ENCODE data around the gene DDX3X. TPM values are rescaled to one million over a fixed set of nuclear protein-coding genes. Genes with fewer than 3 reads are reported as not detected.
A peak's percentile ranks its signal among the peaks of the same experiment; 100 is the strongest.
"Not testable (repeated sequence)": the region's sequence is repeated elsewhere in the genome, so short reads cannot be mapped to it uniquely, and the experiment has no call there.

The DDX3X gene
- total RNA-seq (2014; rRNA removed; shearing (Covaris generic)) = 98.1 and 156 TPM in 2 replicates

DNA sequence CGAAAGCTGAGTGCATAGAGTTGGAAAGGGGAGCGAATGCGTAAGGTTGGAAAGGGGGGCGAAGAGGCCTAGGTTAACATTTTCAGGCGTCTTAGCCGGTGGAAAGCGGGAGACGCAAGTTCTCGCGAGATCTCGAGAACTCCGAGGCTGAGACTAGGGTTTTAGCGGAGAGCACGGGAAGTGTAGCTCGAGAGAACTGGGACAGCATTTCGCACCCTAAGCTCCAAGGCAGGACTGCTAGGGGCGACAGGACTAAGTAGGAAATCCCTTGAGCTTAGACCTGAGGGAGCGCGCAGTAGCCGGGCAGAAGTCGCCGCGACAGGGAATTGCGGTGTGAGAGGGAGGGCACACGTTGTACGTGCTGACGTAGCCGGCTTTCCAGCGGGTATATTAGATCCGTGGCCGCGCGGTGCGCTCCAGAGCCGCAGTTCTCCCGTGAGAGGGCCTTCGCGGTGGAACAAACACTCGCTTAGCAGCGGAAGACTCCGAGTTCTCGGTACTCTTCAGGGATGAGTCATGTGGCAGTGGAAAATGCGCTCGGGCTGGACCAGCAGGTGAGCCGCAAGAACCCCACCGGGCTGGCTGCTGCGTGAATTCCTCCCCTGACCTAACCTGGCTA lies at the start of gene DDX3X:
DDX3X (plus strand) TSS at position 419 of the 619 bp plus-strand sequence; CDS start at position 510, 91 bp downstream.
- peak; percentile 87 for DNase-seq (ENCODE audit: low spot score)
- in situ Hi-C loops (cut with HindIII; ENCODE audit: low sequenced_read_pairs) = no loop called here

DNA sequence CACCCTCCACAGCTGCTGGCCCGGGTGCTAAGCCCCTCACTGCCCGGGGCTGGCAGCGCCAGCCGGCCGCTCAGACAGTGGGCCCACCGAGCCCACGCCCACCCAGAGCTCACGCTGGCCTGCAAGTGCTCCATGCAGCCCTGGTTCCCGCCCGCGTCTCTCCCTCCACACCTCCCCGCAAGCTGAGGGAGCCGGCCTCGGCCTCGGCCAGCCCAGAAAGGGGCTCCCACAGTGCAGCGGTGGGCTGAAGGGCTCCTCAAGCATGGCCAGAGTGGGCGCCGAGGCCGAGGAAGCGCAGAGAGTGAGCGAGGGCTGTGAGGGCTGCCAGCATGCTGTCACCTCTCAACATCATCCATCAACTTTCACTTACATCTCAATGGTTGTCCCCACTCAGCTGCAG lies 48.0 kb upstream of the DDX3X start:
- in situ Hi-C loops (cut with HindIII; ENCODE audit: low sequenced_read_pairs); DNase-seq (ENCODE audit: low spot score): not testable (repeated sequence)

DNA sequence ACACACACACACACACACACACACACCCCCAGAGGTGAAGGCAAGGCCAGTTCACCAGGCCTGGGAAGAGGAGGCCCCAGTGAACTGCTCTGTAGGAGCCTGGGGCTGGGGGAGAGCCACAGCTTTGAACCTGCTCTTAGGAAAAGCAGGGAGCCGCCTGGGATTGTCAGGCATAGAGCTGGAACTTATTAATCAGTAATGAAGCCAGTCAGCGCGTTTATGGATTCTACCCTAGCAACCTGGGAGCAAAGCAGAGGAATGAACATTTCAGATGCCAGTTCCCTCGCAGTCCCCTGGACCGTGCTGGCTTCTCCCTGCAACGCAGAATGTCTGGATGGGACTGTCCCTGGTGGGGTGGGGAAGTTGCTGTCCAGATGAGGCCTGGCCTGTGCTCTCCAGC lies 45.3 kb upstream of the DDX3X start:
- in situ Hi-C loops (cut with HindIII; ENCODE audit: low sequenced_read_pairs) = no loop called here
- no peak for DNase-seq (ENCODE audit: low spot score)

DNA sequence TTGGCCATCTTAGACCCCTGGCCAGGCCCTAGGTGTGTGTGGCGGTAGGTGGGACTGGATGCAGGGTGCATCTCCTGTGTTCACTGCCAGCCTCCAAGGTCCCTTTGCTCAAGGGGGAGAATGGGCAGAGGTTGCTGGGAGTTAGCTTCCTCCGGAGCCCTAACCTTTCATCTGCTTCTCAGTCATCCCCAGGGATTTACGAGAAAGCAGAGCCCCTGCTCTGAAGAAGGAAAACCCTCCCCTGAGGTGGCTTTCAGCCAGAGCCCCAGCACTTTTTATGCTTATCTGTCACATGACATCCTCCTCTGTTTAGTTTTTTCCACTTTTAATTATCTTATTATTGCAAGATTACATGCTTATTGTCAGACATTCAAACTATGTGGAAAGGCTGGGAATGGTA lies 44.9 kb upstream of the DDX3X start:
- in situ Hi-C loops (cut with HindIII; ENCODE audit: low sequenced_read_pairs) = no loop called here
- no peak for DNase-seq (ENCODE audit: low spot score)

DNA sequence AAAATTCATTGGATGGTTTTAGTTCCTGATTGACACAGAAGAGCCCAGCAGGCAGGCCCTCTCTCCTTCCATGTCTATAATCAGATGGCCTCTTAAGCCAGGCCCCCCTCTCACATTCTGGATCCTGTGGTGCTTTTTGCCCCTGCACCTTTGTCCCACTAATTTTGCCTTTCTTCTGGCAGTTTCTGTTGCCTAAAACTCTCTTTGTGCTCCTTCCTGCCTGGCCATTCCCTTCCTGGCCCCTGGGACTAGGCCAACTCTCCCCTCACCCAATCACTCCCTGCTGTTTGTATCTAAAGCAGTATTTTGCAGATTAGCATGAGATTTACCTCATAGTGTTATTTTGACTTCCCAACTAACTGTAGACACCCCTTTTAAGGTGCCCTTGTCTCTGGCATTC lies 42.7 kb upstream of the DDX3X start:
- DNase-seq (ENCODE audit: low spot score) = no peak
- in situ Hi-C loops (cut with HindIII; ENCODE audit: low sequenced_read_pairs) = no loop called here

DNA sequence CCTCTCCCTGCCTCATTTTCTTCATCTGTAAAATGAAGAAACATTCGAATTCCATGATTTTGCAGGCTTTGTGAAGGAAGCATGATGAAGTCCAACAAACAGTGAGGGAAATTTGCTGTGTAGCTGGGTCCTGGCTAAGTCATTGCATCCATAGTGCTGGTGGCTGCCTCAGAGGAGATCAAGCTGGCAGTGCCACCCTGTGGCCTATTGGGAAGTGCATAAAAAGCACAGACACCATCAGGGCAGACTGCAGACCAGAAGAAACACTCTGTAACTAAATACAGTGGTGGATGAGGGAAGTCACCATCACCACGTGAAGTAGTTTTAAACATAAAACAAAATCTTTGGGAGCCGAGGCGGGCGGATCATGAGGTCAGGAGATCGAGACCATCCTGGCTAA lies 40.7 kb upstream of the DDX3X start:
- in situ Hi-C loops (cut with HindIII; ENCODE audit: low sequenced_read_pairs) = no loop called here

DNA sequence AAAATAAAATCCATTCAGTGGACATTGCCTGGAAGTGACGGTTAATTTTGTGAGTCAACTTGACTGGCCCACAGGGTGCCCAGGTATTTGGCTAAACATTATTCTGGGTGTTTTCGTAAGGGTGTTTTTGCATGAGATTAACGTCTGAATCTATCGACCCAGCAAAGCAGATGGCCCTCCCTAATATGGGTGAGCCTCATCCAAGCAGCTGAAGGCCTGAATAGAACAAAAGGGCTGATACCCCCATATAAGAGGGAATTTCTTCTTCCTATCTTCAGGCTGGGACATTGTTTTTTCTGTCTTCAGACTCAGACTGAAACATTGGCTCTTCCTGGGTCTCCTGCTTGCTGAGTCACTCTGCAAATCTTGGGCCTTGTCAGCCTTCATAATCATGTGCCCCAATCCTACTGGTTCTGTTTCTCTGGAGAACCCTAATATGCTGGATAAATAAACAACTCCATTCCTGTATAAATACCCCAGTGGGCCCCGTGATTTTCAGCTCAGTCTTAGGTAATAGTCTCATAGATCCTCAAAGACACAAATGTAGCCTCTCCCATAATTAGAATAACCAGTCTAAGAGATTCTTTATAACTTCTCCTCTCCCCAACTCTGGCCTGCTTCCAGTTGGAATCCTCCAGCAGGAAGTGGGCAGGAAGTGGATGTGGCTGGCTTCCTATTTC lies 33.1 kb upstream of the DDX3X start:
- in situ Hi-C loops (cut with HindIII; ENCODE audit: low sequenced_read_pairs) = no loop called here
- DNase-seq (ENCODE audit: low spot score) = no peak

More for the DNA sequence above, 40.7 kb upstream of the DDX3X start:
- peak; percentile 2 for DNase-seq (ENCODE audit: low spot score)

DNA sequence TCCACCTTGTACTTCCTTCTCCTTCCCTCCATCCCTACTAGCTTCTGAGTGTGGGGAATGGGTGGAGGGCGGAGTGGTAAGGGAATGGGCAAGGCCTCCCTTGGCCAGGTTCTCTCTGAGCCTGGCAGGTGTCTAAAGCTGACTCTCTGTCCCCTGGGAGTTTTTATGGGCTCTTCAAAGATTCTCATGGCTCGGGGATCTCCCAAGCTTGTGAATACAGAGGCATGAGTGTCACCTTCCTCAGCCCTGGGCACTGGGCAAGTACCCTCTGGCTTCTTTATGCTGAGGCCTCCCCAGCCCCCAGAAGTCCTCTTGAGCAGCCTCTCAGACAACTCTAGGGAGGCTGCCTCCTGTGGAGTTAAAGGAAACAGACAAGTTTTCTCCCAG lies 32.5 kb upstream of the DDX3X start:
- in situ Hi-C loops (cut with HindIII; ENCODE audit: low sequenced_read_pairs) = no loop called here
- DNase-seq (ENCODE audit: low spot score) = no peak

DNA sequence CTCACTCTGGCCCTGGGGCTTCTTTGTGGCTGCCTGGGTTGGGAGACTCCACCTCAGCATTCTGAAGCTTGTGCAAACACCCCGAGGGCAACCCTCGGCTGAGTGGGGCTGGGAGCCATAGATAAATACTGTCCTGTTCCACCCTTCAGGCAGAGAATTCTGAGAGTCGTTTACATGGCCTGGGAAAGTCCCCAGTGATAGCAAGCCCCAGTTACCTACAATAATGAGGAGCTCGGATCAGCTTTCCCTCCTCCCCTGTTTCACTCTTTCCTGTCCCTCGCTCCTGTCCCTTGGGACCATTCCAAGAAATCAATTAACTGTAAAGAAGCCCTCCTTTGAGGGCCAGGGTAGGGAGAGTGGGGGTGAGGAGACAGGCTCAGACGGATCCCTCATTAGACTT lies 31.6 kb upstream of the DDX3X start:
- in situ Hi-C loops (cut with HindIII; ENCODE audit: low sequenced_read_pairs) = no loop called here
- DNase-seq (ENCODE audit: low spot score) = no peak

DNA sequence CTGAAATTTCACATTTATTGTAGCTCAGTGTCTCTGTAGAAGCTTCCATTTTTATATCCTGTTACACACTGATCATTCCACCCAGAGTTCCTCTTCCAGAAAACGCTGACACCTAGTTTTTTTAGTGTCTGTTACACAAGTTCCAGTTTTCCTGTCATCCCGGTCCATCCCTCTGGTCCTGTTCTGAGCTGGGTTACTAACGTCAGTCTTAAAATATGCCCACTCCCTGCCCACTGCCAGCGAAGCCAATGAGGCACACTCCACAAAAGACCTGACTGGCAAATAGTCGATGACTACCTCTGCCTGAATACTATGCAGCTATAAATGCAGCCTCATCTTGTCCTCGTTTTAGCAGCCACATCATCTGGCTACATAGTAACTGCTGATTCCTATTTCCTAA lies 30.9 kb upstream of the DDX3X start:
- in situ Hi-C loops (cut with HindIII; ENCODE audit: low sequenced_read_pairs) = no loop called here
- no peak for DNase-seq (ENCODE audit: low spot score)

DNA sequence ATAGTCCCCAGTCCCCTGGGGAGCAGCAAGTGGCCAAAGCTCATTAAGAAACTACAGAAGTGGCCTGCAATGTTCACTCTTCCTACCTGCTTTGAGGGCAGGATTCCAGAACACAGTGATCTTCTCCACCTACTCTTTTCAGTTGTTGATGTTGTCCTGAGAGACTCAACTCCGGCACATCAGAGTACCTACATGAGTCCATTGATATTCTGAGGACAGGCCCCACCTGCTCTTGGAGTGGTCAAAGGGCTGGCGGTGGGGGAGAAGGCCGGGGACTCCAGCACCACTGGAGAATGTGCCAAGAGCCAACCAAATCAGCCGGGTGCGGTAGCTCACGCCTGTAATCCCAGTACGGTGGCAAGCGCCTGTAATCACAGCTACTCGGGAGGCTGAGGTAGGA lies 29.8 kb upstream of the DDX3X start:
- in situ Hi-C loops (cut with HindIII; ENCODE audit: low sequenced_read_pairs) = no loop called here
- DNase-seq (ENCODE audit: low spot score) = no peak

DNA sequence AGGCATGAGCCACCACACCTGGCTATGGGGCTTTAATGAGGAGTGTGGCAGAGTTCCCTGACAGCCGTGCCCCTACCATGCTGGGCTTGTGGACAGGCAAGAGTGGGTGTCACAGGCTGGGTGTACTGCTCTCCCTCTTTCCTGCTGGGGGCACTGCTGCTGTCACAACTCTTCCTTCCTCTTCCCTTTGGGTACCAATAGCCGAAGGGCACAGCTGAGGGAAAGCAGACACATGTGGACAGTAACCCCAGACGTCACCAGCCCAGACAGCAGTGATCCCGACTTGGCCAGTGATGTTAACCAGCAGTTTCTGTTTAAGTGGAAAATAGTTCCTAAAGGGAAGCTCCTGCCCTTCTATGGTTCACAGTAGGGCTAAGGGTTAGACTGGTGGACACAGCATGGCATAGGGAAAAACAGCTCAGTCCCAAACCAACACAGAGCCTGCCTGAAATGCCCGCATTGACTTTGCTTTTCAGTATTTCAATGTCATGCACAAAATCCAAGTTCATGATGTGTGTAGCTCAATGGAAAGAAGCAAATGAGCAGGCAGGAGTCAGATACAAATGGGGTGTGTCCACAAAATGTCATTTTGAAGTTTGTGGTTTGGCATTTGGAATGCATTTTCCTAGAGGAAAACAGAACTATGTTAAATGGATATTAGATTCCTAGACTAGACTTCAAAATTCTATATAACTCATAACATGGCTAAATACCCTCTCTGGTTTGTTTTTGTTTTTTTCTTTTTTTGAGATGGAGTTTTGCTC lies 24.9 kb upstream of the DDX3X start:
- in situ Hi-C loops (cut with HindIII; ENCODE audit: low sequenced_read_pairs) = no loop called here
- no peak for DNase-seq (ENCODE audit: low spot score)

DNA sequence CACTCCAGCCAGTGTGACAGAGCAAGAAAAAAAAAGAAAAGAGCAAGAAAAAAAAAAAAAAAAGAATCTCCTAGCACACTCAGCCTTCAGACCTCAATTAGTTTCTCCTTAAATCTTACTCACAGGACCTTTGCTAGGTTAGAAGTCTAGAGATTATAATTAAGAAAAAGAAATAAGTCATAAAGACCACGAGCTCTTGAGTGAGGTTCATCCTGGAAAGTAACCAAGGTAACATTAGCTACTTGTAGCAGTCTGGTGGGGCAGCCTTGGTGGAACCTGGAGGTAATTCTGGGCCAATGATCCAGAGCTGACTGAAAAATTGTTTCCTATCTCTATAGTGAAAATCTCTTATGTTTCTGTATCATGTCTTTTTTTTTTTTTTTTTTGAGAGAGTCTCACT lies 21.2 kb upstream of the DDX3X start:
- in situ Hi-C loops (cut with HindIII; ENCODE audit: low sequenced_read_pairs) = no loop called here
- DNase-seq (ENCODE audit: low spot score) = no peak

DNA sequence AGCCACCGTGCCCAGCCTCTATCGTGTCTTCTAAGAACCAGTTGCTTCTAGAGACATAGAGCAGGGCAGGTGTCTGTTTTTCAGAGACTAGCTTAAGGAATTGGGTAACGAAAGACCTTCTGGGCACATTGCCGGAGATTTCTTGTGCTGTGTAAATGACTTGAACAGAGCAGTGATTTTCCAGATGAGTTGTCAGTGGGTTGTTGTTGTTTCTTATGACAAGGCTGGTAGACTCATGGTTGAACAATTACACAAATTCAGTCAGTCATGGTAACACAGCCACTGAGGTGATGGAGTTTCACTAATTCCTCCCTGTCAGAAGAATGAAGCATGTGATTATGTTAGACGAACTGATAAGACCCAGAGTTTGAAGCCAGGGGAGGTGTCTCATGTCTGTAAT lies 20.5 kb upstream of the DDX3X start:
- in situ Hi-C loops (cut with HindIII; ENCODE audit: low sequenced_read_pairs) = no loop called here
- DNase-seq (ENCODE audit: low spot score) = no peak

DNA sequence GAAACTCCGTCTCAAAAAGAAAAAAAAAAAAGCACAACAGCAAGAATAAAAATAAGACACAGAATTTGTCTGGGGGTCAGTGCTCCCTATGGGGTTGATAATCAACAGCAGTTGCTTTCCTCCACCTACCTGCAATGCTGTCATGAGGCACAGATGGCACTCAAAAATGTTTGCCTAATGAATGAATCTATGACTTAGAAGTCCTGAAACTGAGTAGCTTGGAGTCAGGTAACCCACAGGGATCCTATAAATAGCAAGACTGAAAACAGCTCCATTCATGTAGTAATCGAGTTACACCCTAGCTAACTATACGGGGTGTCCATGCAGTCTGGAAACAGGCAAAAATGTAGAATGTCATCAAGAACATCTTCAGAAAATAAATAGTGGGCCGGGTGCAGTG lies 19.8 kb upstream of the DDX3X start:
- in situ Hi-C loops (cut with HindIII; ENCODE audit: low sequenced_read_pairs) = no loop called here
- DNase-seq (ENCODE audit: low spot score) = no peak

DNA sequence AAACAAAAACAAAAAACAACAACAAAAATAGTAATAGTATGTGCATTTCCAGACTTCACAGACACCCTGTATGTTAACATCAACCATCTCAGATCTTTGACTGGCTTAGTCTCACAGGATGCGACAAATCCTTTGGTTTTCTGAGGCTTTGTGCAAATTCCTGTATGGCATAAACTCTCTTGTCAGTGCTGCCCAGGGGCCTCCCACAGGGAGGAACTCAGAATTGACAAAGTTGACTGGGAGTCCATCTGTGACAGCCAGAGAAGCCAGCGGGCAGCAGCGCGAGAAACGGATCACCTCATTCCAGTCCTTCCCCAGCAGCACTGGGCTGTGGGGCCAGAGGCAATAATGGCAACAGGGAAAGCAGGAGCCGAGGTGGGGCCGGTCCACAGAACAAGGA lies 19.1 kb upstream of the DDX3X start:
- in situ Hi-C loops (cut with HindIII; ENCODE audit: low sequenced_read_pairs) = no loop called here
- DNase-seq (ENCODE audit: low spot score) = no peak

DNA sequence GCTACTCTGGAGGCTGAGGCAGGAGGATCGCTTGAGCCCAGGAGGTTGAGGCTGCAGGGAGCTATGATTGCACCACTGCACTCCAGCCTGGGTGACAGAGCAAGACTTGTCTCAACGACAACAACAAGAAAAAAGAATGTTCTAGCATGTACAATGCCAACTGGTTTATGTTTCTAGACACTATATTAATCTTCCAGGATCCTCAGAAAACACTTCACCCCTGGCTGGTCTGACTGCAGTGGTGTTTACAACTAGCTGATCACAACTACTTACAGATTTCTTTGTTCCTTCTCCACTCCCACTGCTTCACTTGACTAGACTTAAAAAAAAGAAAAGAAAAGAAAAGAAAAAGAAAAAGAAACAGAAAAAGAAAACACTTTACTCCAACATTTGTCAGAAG lies 17.7 kb upstream of the DDX3X start:
- DNase-seq (ENCODE audit: low spot score); in situ Hi-C loops (cut with HindIII; ENCODE audit: low sequenced_read_pairs): not testable (repeated sequence)

DNA sequence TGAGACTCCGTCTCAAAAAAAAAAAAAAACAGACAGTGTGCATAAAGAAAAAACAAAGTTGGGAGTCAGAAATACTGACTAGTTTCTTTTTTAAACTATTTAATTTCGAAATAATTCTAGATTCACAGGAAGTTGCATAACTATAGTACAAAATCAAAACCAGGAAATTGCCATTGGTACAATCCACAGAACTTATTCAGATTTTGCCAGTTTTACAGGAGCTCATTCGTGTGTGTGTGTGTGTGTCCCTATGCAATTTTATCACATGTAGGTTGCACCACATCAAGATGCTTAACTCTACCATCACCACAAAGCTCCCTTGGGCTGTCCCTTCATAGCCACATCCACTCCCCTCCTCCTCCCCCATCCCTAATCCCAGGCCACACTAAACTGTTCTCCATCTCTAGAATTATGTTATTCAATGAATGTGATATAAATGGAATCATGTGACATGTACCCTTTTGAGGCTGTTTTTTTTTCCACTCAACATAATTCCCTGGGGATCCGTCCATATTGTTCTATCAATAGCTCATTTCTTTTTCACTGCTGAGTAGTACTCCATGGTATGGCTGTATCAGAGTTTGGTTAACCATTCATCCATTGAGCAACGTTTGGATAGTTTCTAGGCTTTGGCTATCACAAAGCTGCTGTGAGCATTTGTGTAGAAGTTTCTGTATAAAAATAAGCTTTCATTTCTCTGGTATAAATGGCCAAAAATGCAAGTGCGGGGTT lies 16.3 kb upstream of the DDX3X start:
- DNase-seq (ENCODE audit: low spot score) = no peak
- in situ Hi-C loops (cut with HindIII; ENCODE audit: low sequenced_read_pairs) = no loop called here

DNA sequence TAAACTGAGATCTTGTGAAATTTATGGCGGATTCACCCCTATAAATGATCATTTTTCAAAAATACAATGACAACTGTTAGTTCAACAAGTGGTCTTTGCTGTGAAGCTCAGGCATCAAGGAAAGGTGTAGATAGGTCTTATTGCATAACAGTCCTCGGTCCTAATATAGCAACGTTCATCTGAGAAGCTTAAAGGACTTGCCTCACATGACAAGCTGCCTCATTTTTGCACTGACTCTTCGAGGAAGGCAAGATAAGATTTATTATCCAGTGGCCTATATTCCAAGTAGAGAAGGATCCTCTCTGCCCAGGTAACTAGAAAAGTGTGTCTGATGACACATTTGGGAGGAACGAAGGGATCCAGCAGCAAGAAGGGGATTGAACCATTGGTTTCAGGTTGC lies 13.6 kb upstream of the DDX3X start:
- DNase-seq (ENCODE audit: low spot score) = no peak
- in situ Hi-C loops (cut with HindIII; ENCODE audit: low sequenced_read_pairs) = no loop called here
